ENCODE results near the gene ADAMTS2. TPM values are rescaled to one million over a fixed set of nuclear protein-coding genes. Genes with fewer than 3 reads are reported as not detected.

ADAMTS2 gene
- polyA plus RNA-seq, 3 donors: 0.74 to 2.3 TPM; not detected in 1

DNA sequence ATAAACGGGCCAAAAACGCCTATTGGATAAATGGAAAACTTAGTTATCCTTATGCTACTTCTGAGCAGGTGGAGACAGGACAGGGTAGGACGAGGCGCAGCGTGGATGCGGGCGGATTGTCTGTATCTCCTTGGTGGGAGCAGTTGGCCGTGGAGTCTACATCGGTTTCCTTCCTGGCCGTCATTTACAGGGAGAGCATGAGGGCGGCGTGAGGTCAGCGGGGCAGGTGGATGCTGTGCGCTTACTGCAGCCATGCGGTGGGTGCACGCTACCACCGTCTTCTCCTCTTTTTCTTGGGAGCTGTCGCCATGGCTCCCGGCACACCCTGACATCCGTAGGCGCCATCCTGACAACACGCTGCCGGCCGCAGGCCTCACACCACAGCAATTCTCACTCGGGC lies 121.3 kb downstream of the ADAMTS2 start:
- H3K4me1 ChIP-seq (ENCODE audit: control insufficient read depth in 1 of 2, insufficient read depth in 2 of 2, low read length in 2 of 2): no peaks in the 10 kb centered on the region
- Mint-ChIP-seq H3K27ac (no peak overlapping the region), H3K4me3 (no peak overlapping the region), H3K9me3 (peaks cover 24 to 30% (median 26%) of the 10 kb centered on the region in 7 donors), H3K4me1 (no peaks in the 10 kb centered on the region), H3K36me3 (no peaks in the 10 kb centered on the region), H3K27me3 (ENCODE audit: low read depth in 3 of 3) (peaks cover 0 to 7% (median 0%) of the 10 kb centered on the region in 3 donors)
- no peak overlapping the region for H3K4me2 ChIP-seq (replicated peaks; ENCODE audit: extremely low read depth, low read length, poor library complexity, severe bottlenecking)
- no peak overlapping the region for H2AFZ ChIP-seq (ENCODE audit: insufficient read depth, low read depth, low read length, poor library complexity, severe bottlenecking)
- H3K9me3 ChIP-seq (replicated peaks in 1 of 2; ENCODE audit: control insufficient read depth in 1 of 2, insufficient read depth in 1 of 2, low read length in 2 of 2): peaks cover 22 to 29% of the 10 kb centered on the region in 2 donors
- intact Hi-C loops (cut with micrococcal nuclease): no loop called here
- no peaks in the 10 kb centered on the region for H4K20me1 ChIP-seq (ENCODE audit: insufficient read depth, low read length)
- WGBS (ENCODE audit: insufficient coverage): 97% methylated on average over 24 of the region's 25 CpGs
- H3K79me2 ChIP-seq (ENCODE audit: insufficient read depth, low read length): no peaks in the 10 kb centered on the region
- H3K9ac ChIP-seq (ENCODE audit: insufficient read depth, low read length, poor library complexity, severe bottlenecking): no peak overlapping the region
- H3K27ac ChIP-seq (ENCODE audit: low read depth in 1 of 2, low read length in 2 of 2): no peak overlapping the region
- no peaks in the 10 kb centered on the region for H3K36me3 ChIP-seq (replicated peaks in 1 of 2; ENCODE audit: control insufficient read depth in 1 of 2, insufficient read depth in 2 of 2, low read length in 2 of 2)
- no peak for DNase-seq
- H3K4me3 ChIP-seq (replicated peaks in 1 of 3; ENCODE audit: low read depth in 2 of 3, low read length in 3 of 3): no peak overlapping the region
- TF ChIP-seq, protein P1, sequence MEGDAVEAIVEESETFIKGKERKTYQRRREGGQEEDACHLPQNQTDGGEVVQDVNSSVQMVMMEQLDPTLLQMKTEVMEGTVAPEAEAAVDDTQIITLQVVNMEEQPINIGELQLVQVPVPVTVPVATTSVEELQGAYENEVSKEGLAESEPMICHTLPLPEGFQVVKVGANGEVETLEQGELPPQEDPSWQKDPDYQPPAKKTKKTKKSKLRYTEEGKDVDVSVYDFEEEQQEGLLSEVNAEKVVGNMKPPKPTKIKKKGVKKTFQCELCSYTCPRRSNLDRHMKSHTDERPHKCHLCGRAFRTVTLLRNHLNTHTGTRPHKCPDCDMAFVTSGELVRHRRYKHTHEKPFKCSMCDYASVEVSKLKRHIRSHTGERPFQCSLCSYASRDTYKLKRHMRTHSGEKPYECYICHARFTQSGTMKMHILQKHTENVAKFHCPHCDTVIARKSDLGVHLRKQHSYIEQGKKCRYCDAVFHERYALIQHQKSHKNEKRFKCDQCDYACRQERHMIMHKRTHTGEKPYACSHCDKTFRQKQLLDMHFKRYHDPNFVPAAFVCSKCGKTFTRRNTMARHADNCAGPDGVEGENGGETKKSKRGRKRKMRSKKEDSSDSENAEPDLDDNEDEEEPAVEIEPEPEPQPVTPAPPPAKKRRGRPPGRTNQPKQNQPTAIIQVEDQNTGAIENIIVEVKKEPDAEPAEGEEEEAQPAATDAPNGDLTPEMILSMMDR (IDR thresholded peaks at IDR 0.05): no peak
- no peaks in the 10 kb centered on the region for H3K27me3 ChIP-seq (ENCODE audit: control insufficient read depth in 2 of 2, insufficient read depth in 2 of 2, low read length in 2 of 2)

DNA sequence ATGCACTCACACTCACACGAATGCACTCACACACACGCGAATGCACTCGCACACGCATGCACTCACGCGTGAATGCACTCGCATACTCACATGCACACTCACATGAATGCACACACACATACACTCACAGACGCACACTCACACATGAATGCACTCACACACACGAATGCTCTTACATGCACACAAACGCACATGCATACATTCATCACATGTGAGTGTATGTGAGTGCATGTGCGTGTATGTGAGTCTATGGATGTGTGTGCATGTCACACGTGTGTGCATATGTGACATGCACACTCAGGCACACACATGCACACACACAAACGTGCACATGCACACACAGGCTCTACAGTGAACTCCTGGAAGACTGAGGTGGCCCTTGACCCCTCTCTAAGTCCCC lies 121.7 kb downstream of the ADAMTS2 start:
- Histone ChIP-seq H3K4me3 (replicated peaks in 1 of 3; ENCODE audit: low read depth in 2 of 3, low read length in 3 of 3) (no peak overlapping the region), H3K27ac (ENCODE audit: low read depth in 1 of 2, low read length in 2 of 2) (no peak overlapping the region), H3K27me3 (ENCODE audit: control insufficient read depth in 2 of 2, insufficient read depth in 2 of 2, low read length in 2 of 2) (no peaks in the 10 kb centered on the region), H3K4me2 (replicated peaks; ENCODE audit: extremely low read depth, low read length, poor library complexity, severe bottlenecking) (no peak overlapping the region), H3K36me3 (replicated peaks in 1 of 2; ENCODE audit: control insufficient read depth in 1 of 2, insufficient read depth in 2 of 2, low read length in 2 of 2) (no peaks in the 10 kb centered on the region), H3K4me1 (ENCODE audit: control insufficient read depth in 1 of 2, insufficient read depth in 2 of 2, low read length in 2 of 2) (no peaks in the 10 kb centered on the region), H3K79me2 (ENCODE audit: insufficient read depth, low read length) (no peaks in the 10 kb centered on the region), H3K9ac (ENCODE audit: insufficient read depth, low read length, poor library complexity, severe bottlenecking) (no peak overlapping the region), H4K20me1 (ENCODE audit: insufficient read depth, low read length) (no peaks in the 10 kb centered on the region), H3K9me3 (replicated peaks in 1 of 2; ENCODE audit: control insufficient read depth in 1 of 2, insufficient read depth in 1 of 2, low read length in 2 of 2) (peaks cover 22 to 29% of the 10 kb centered on the region in 2 donors), H2AFZ (ENCODE audit: insufficient read depth, low read depth, low read length, poor library complexity, severe bottlenecking) (no peak overlapping the region)
- Mint-ChIP-seq H3K4me1 (no peaks in the 10 kb centered on the region), H3K36me3 (no peaks in the 10 kb centered on the region), H3K9me3 (peaks cover 24 to 30% (median 26%) of the 10 kb centered on the region in 7 donors), H3K27me3 (ENCODE audit: low read depth in 3 of 3) (peaks cover 0 to 7% (median 0%) of the 10 kb centered on the region in 3 donors), H3K4me3 (no peak overlapping the region), H3K27ac (no peak overlapping the region)
- intact Hi-C loops (cut with micrococcal nuclease): no loop called here
- DNase-seq: no peak
- TF ChIP-seq, protein P1 (IDR thresholded peaks at IDR 0.05): no peak
- 95% methylated on average over 8 of the region's 14 CpGs for WGBS (ENCODE audit: insufficient coverage)
